ENCODE results near the gene FSTL4.

- no peak for TF ChIP-seq CTCF (conservative IDR thresholded peaks at IDR 0.05; ENCODE audit: low read depth, low read length)
- no peak for TF ChIP-seq BHLHE40 (IDR thresholded peaks at IDR 0.05; ENCODE audit: low read depth, low read length)
- TF ChIP-seq POLR2A (IDR thresholded peaks at IDR 0.05; ENCODE audit: low read depth, low read length) = no peak
- TF ChIP-seq RFX5 (IDR thresholded peaks at IDR 0.05; ENCODE audit: low read depth, low read length) = no peak
- no peak for TF ChIP-seq RCOR1 (IDR thresholded peaks at IDR 0.05; ENCODE audit: insufficient replicate concordance, low read length)
- TF ChIP-seq USF2 (IDR thresholded peaks at IDR 0.05; ENCODE audit: low read depth, low read length) = no peak
- no peak for TF ChIP-seq RAD21 (IDR thresholded peaks at IDR 0.05; ENCODE audit: low read length)
- no peak for TF ChIP-seq CEBPB (IDR thresholded peaks at IDR 0.05; ENCODE audit: low read depth, low read length)
Observed at GRCh38 chr5:133294380-133294779, 318.0 kb downstream of the FSTL4 start.

Data from IMR-90 (cell line).